Suppressor macrophage treated with lipopolysaccharide for 4 hours (primary cell): ENCODE data around the gene MCOLN3.
A peak's percentile ranks its signal among the peaks of the same experiment; 100 is the strongest.
"Not testable (repeated sequence)": the region's sequence is repeated elsewhere in the genome, so short reads cannot be mapped to it uniquely, and the experiment has no call there.

Source experiments
- DNase-seq: peaks from one replicate; pipeline ENCODE4 v3.0.0-alpha.2; 2020

Gene MCOLN3

GRCh38 chr1:85047472-85048295, 616 bp downstream of the MCOLN3 start:
- peak; percentile 29 for DNase-seq

DNA sequence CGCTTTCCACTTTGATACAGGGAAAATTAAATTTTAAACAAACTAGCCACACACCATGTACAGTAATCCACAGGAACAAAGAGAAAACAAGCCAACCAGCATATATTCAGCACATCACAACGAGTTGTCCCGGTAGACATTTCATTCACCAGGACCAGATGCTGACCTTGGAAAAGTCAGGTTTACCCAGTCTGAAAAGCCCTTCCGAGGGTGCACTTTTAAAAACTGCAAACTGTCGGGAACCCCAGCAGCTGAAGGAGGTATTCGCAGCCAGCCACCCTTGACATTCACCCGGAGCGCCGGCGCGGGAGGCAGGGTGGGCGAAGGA, 1.2 kb downstream of the MCOLN3 start:
- no peak for DNase-seq

- DNase-seq: no peak
These were observed 5.9 kb downstream of the MCOLN3 start for GRCh38 chr1:85042413-85042812.

GRCh38 chr1:85041793-85042192, 6.5 kb downstream of the MCOLN3 start:
- DNase-seq: no peak

GRCh38 chr1:85033221-85033620, 15.1 kb downstream of the MCOLN3 start:
- DNase-seq: no peak

GRCh38 chr1:85030536-85030935, 17.8 kb downstream of the MCOLN3 start:
- DNase-seq: no peak

GRCh38 chr1:85028151-85028550, 20.1 kb downstream of the MCOLN3 start:
- no peak for DNase-seq

DNA sequence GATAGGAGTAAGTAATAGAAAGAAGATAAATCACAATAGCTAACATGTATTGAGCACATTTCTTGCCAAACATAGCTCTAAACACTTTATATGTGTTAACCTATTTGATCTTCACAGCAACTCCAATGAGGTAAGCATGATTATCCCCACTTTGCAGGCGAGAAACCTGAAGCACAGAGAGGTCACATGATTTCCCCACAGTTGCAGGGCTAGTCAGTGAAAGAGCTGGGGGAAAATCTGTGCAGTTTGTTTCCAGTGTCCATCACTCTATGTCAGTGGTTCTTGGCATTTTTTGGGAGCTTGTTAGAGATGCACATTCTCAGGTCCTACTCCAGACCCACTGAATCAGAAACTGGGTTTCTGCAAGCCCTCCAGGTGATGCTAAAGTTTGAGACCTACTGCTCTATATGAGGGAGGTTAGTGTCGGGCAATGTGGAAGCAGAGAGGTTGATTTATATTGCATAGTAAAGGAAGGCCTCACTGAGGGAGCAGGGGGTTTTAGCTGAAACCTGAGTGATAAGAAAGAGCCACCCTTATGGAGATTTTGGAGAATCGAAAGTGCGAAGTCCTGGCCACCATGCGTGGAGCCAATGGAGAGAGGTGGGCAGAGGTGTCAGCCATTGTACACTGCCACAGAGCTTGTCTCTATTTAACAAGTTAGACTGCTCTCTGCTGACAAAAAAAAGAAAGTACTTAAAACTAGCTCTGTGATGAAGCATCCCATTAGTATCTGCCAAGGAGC, 20.9 kb downstream of the MCOLN3 start:
- peak; percentile 4 for DNase-seq

GRCh38 chr1:85025940-85026339, 22.4 kb downstream of the MCOLN3 start:
- no peak for DNase-seq

DNA sequence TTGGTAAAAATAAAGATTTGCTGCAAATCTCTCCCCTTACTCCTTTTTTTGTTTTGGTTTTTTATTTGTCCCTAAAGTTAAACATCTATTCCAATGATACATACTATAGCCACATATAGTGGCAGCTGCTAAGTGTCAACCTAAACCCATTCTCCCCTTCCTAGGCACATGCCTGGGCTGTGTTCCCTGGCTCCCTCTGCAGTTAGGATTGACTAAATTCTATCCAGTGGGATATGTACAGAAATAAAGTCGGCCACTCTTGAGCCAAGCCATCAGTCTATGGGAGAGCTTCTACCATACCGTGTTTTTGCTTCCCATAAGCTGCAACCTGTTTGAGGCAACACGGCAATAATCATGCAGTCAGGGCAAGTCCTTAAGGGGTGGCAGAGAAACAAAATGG, 23.6 kb downstream of the MCOLN3 start:
- DNase-seq: no peak

DNA sequence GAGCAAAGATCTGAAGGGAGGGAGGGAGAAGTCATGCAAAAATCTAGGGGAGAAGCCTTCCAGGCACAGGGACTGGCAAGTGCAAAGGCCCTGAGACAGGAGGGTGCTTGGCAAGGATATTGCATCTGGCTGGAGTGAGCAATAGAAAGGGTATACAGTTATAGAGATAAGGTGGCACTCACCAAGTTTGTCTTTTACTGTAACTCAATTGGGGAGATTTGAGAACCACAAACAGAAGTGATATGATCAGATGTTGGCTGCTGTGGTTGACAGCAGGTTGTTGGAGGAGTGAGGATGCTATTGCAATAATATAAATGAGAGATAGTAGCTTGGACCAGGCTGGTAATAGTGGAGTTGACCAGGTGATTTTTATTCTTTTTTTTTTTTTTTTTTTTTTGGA, 25.6 kb downstream of the MCOLN3 start:
- DNase-seq: no peak

GRCh38 chr1:85019994-85020393, 28.3 kb downstream of the MCOLN3 start:
- DNase-seq: no peak

GRCh38 chr1:85015826-85016225, 32.5 kb downstream of the MCOLN3 start:
- no peak for DNase-seq

DNA sequence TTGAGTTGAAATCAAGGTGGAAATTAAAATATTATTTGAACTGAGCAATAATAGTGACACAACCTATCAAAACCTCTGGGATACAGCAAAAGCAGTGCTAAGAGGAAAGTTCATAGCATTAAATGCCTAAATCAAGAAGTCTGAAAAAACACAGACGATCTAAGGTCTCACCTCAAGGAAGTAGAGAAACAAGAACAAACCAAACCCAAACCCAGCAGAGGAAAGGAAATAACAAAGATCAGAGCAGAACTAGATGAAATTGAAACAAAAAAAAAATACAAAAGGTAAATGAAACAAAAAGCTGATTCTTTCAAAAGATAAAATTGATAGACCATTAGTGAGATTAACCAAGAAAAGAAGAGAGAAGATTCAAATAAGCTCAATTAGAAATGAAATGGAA, 42.7 kb downstream of the MCOLN3 start:
- DNase-seq: not testable (repeated sequence)

- no peak for DNase-seq
These were observed 46.6 kb downstream of the MCOLN3 start for GRCh38 chr1:85001742-85002141.

DNA sequence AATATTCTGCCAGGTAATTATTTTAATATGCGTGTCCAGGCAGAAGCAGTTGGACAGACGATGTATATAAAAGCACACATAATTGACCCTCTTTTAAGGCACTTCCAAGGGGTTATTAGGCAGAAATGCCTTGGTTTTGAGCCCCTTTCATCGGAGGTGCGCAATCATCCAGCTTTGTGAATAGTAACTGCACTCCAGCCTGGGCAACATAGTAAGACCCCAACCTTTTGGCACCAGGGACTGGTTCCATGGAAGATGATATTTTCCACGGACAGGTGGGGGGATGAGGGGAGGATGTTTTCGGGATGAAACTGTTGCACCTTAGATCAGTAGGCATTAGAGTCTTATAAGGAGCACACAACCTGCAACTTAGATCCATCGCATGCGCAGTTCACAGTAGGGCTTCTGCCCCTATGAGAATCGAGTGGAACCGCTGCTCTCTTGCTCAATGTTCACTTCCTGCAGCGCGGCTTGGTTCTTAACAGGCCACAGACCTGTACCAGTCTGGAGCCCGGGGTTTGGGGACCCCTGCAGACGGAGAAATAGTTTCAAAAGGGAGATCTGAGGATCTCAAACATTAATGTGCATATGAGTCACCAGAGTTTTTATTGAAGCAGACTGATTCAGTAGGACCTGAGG, 49.5 kb downstream of the MCOLN3 start:
- peak; percentile 44 for DNase-seq

DNA sequence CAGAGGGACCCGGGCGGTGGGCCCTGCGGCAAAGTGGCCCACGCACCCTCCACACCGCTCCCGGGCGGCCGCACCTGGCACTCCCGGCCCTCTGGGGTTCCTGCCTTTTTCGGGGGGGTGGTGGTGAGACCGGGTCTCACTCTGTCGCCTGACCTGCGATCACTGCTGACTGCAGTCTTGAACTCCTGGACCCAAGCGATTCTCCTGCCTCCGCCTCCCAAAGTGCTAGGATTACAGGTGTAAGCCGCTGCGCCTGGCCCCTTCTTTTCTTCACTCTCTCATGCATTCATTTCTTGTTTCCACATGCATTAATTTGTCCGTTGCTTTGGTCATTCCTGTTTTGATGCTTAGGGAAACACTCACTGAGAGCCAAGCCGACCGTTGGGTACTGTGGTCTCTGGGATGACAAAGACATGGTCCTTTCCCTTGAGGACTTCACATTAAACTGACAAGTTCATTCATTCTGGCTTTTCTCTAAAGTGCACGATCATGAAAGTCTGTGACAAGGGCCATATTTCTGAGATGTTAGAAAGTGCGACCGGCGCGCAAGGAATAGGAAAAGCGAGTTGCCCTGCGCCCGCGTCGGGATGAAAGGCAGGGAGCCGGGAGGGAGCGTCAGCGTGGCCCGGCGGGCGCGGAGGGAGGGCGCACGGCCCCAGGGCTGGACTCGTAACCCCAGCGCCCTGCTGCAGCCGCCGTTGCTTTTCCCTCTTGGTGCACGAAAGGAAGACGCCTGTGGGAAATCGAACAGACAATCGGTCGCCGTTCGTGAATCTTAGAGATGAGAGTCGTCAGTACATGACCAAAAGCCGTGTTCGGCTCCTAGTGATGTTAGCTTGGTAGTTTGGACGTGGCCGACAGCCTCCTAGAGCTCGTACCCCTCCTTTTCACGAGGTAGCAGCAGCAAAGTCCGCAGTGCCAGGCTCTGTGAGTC, 50.4 kb downstream of the MCOLN3 start:
- DNase-seq: peak; percentile 55

DNA sequence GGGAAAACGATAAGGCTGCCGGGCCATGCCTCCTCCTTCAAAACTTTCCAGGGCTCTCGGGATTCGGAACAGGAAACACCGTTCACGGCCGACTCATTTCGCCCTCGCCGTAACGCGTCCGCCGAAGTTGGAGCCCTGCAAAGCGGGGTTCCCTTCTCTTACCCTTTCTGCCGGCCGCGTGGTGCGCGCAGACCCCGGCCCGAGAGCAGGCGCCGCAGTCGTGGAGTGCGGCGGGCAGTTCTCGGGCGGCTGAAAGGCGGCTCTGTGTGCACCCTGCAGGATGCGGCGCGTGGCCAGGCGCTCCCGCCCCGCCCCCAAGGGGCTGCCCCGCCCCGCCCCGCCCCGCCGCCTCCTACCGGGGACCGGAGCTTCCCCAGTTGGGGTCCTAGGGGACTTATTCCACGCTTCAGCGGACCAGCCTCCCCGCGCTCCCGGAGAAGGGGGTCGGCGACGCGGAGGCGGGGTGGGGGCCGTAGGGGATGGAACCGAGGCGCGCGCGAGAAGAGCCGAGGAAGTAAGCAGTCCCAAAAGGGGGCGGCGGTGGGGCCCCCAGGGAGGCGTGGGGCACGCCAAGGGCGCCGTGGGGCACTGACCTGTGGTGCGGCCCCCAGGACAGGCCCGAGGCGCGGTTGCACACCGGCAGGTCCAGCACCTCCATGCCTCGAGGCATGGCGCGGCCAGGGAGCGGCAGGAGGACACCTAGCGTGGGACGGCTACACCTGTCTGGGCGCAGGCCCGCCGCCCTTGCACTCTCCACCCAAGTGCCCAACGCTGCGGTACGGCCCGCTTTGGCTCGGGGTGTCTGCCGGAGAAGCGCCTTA, 51.2 kb downstream of the MCOLN3 start, which contains the start of gene MCOLN2:
MCOLN2 (minus strand) TSS at position 268 of the 821 bp plus-strand sequence; CDS start at position 27, 241 bp downstream.
- peak; percentile 71 for DNase-seq

GRCh38 chr1:84995484-84996334, 52.6 kb downstream of the MCOLN3 start:
- peak; percentile 74 for DNase-seq

GRCh38 chr1:84991097-84991920, 57.0 kb downstream of the MCOLN3 start:
- DNase-seq: peak; percentile 87
